Ovary (tissue), 3 donors: ENCODE data around the gene CRADD.

Experiments
- CTCF ChIP-seq, 3 donors: fragments of 450-650 bp in 2 of 3; fragments of 200-600 bp in 1 of 3; IDR thresholded peaks; one replicate each; pipeline versions ENCODE4 v1.5.1 to v1.8.0; 2016 to 2022; ENCODE audit warnings: antibody characterized with exemption in 3 of 3, mild to moderate bottlenecking in 1 of 3
- EP300 ChIP-seq: sonication (generic); formaldehyde crosslinking; IDR thresholded peaks from one replicate; pipeline ENCODE4 v1.6.1; 2017; ENCODE audit warnings: antibody characterized with exemption
- POLR2A ChIP-seq: fragments of 450-650 bp; IDR thresholded peaks from one replicate; pipeline ENCODE4 v1.6.1; 2017; ENCODE audit warnings: antibody characterized with exemption, mild to moderate bottlenecking, moderate library complexity
- donor health status: DM: no; HTN: no; CAD: no.

GRCh38 chr12:93748672-93749383 is 71.7 kb downstream of the CRADD start:
- TF ChIP-seq CTCF (IDR thresholded peaks at IDR 0.05) (no peak), POLR2A (no peak), EP300 (no peak)
